ENCODE data around the gene FAM47C.
"Not testable (repeated sequence)": the region's sequence is repeated elsewhere in the genome, so short reads cannot be mapped to it uniquely, and the experiment has no call there.

The FAM47C gene

DNA sequence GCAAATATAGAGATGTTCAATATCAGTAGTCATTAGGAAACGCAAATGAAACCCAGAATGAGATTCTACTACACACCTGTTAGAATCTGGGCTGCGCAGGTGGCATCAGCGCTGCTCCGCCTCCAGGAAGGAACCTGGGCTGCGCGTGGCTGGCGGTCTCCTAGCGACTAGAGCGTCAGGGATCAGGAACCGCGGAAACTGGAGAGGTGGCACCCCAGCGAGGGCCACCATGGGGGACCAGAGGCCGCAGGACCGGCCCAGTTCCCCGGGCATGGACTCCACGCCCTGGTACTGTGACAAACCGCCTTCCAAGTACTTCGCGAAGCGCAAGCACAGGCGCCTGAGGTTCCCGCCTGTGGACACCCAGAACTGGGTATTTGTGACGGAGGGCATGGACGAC, at the start of gene FAM47C:
FAM47C (plus strand) TSS at position 185 of the 400 bp plus-strand sequence; CDS start at position 230, 45 bp downstream.
- DNase-seq (ENCODE audit: low read depth) = not testable (repeated sequence)

DNA sequence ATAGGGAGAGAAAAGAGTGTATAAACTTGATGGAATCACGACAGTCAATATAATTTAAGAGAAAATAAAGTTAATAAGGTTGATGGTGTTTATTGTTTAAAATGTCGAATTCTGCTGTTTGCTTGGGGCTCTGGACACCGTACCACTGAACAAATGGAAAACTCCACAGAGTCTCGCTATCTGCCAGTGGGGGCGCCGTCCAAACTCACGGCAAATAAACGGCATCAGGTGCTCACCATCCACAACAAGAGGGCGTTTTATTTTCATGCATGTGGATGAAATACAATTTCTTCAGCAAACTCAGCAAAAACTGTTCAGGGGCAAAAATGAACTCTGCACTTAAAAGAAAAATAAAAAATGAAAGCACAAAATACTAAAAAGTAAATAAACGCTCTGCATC, 46.6 kb upstream of the FAM47C start:
- no peak for DNase-seq (ENCODE audit: low read depth)

DNA sequence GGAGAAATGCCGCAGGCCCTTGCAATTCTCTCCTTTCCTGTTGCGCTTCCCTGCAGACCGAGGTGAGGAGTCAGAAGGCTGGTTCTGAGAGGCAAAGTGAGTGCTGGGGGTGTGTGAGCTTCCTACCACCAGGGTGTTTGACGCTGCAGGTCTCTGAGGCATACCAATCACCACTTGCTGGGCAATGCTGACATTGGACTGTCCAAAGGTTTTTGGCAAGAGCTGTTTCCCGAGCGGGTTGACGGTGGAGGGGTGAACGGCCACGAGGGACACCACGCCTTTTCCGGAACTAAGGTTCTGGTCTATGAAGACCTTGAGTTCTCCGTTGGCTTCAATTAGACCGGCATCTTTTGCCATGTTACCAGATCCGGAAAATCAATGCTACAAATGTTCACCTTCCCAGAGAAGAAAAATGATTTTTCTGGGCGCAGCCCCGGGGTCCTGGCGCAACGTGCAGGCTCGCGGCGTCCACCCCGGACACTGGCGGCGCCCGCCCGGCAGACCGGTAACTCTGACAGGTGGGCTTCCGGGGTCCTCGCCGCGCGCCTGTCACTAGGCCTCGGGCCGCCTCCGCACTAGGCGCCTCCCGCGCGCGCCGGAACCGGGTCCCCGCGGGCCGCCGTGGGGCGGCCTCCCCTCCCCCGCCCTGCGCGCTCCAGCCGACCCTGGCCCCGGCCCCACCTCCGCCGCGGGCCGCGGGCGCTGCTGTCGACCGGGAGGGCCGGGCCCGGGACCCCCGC, 44.9 kb upstream of the FAM47C start:
- no peak for DNase-seq (ENCODE audit: low read depth)

DNA sequence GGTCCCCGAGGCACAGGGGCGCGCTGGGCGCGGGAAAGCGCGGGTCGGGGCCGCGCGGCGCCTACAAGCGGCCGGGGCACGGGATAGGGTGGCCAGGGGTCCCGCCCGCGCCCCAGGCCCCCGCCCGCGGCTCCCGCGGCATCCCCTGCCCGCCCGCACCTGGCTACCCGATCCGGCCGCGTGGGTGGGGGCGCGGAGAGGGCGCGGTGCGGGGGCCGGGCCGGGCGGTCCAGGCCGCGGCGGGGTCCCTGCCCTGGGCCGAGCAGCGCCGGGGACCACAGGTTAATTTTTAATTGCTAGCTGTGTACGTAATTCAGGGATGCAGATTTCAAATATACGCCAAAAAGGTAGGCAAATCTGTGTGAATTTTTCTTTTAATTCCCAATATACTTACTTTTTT, 44.3 kb upstream of the FAM47C start:
- no peak for DNase-seq (ENCODE audit: low read depth)

DNA sequence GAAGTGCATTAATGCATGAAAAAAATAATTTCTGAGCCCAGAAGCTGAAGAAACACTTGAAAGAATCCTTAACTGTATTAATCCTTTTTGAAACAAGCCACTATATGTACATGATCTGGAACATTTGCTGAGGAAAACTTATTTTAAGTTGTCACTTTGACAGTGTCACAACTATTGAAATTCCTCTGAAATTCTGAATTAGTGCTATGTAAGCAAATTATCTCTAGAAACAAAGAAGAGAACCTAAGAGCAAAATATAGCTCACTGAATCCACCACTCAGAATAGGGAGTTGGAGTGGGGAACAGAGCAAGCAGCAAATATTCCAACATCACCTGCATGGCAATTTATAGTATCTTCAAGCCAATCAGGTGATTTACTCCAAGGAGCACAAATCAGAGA, 34.6 kb upstream of the FAM47C start:
- DNase-seq (ENCODE audit: low read depth) = no peak

DNA sequence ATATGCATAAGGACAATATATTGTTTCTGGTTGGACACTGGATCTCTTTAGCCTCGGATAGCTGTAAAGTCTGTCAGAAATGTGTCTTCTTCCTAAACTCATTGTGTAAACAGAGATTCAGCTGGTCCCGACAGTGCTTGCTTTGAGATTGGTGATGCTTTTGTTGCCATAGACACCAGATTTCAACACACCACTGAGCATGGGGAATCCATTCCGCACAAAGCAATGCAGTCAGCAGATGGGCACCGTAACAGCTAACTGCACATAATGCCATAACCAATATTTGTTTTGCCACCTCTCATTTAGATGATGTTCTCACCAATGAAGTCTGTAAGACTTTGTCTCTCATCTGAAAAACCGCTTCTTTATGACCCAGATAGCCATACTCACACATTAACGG, 33.3 kb upstream of the FAM47C start:
- no peak for DNase-seq (ENCODE audit: low read depth)

DNA sequence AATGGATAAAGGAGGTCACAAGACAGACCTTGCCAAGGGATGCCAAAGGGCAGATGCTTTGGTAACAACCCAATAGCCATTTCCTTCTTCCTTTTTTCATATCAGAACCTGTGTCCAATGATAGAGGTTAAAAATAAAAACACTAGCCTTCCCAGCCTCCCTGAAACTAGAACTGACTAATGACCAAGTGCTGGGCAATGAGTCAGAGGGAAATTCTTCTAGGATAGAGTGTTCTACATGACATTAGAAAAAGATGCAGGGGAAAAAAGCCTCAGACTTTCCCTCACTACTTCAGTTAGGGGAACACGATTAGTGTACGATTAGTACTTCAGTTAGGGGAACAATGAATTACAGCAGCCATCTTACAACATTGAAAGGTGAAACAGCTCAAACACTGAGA, 29.3 kb upstream of the FAM47C start:
- no peak for DNase-seq (ENCODE audit: low read depth)

DNA sequence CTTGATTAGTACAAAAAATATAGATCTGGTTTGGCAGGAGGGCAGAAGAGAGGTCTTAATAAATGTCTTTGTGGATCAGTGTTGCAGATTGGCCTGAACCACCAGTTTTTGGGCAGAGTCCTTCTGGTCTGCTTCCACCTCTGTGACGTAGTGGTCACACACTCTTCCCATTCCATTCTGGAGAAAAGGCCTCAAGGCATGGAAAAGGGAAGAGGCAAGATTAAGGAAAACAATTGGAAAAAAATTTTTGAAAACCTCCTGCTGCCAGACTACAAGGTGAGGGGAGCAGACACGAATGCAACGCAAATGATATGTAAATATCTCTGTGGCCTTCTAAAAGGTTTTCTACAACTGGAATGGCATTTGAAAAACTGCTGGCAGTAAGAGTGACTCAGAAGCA, 24.3 kb upstream of the FAM47C start:
- DNase-seq (ENCODE audit: low read depth) = no peak

DNA sequence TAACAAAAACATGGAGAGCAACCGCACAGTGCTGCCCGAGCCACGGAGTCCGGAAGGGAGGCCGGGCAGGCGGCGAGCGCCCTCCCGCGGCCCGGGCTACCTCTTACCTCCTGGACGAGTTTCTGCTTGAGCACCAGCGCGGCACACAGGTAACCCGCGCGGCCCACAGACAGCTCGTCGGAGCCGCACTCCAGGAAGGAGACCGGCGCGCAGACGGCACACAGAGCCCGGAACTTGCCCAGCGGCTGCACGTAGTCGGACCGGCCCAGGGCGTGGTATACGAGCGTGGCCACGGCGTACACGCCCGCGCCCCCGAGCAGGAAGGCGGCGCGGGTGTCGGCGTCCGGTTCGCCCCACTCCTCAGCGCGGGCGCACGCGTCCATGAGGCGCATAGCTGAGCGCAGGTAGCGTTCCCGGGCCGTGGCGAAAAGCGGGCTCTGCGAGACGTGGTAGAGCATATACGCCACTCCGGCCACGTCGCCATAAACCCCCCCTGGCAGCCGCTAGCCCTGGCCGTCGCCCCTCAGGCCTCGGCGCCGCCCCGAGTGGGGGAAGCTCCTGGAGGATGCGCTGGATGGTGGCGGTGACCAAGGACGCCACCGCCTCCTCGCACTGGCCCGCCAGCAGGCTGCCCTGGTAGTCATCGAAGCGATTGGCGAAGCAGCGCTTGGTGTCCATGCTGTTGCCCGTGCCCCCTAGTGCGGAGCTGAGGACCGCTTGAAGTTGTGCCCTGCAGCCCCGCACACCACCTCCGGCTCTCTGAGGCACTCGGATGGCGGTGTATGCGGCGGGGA, 22.6 kb upstream of the FAM47C start:
- DNase-seq (ENCODE audit: low read depth) = not testable (repeated sequence)

DNA sequence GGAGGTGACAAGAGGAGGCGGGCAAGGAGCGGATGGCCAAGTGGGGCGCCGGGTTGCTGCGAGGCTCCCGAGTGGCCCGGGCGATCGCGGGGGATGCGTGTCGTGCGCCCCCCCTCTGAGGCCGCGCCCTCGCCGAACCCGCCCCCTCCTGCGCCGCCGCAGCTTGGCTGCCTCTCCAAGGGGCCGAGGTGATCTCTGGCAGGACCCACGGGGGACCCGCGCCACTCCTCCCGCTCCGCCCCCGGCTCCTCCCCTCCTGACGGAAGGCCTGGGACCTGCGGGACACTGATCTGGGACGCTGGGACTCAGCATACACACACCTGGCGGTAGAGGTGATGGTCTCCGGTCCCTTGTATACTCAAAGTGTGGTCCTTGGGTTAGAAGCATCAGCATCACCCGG, 21.9 kb upstream of the FAM47C start:
- no peak for DNase-seq (ENCODE audit: low read depth)

DNA sequence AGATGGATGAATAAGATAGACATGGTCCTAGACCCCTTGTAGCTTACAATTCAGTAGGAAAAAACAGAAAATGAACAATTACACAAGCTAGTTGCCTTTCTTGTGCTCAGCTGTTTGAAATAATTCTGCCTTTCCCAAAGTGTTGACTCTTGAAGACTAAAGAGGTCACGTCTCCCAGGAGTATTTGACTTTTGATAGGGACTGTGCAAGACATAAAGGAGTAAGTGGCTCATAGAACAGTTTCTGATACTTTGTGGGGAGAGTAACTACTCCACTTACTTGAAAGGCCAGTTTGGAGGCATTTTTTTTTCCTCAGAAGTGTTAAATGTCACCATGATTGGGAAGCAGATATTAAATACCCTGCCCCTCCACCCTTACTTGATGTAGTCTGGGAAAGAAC, 21.0 kb upstream of the FAM47C start:
- not testable (repeated sequence) for DNase-seq (ENCODE audit: low read depth)

DNA sequence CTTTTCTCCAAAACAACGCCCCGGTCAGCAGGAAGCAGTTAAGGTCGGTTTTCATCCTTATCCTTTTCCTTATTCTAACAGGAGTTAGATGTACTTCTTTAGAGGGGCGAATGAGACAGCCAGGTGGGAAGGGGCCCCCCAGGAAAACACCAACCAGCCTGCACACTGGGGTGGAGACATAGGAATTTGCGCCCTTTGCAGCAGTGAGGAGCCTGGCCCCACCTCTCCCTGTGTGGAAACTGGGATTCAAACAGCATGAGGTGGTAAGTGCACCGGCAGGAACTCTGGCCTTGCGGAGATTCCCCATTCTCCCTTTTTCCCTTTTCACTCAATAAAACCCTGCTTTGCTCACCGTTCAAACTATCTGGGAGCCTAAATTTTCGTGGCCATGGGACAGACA, 8.0 kb upstream of the FAM47C start:
- DNase-seq (ENCODE audit: low read depth) = no peak

DNA sequence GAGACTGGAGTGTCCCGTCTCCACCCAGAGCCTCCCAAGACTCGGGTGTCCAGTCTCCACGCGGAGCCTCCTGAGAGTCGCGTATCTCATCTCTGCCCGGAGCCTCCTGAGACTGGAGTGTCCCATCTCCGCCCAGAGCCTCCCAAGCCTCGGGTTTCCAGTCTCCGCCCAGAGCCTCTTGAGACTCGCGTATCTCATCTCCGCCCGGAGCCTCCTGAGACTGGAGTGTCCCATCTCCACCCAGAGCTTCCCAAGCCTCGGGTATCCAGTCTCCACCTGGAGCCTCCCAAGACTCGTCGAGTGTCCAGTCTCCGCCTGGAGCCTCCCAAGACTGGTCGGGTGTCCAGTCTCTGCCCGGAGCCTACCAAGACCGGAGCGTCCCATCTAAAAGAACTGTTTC, 2.3 kb downstream of the FAM47C start:
- DNase-seq (ENCODE audit: low read depth) = no peak

DNA sequence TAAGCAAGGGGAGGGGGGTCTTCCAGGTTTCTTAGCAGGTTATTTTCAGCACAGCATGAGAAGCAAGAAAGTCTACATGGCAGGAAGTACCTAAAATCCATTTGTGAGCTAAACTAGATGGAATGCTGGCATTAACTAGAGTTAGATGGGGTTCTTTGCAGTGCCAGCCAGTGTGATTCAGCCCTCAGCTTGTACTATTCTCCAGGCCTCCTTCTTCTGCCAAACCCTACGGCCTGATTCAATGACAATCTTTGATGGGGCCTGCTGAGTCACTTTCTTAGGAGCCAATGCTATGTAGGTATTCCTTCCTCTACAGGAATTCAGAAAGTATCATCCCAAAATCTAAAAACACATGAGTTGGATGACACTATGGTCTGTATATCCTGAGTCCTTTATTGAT, 26.1 kb downstream of the FAM47C start:
- not testable (repeated sequence) for DNase-seq (ENCODE audit: low read depth)

DNA sequence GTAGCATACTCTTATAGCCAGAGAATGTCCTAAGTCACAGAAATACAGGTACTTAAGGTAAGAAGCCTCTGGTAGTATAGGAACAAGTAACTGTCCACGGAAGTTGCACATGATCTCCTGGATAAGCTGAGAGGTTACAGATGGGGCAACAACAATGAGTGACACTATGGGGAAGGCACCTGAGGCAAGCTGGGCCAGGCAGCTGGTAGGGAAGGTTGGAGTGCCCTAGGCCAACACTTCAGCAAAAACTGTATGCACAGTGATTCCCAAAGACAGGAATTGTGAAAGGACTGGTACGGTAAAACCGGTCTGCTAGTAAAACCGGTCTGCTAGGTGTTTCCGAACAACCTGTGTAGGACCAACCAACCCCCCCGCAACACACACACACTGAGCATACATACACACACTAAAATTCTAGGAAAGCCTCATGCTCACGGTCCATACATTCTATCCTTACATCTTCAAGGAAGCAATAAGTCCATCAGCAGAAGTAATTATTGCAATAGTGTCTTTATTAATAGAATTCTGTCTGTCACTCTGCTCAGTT, 28.6 kb downstream of the FAM47C start:
- not testable (repeated sequence) for DNase-seq (ENCODE audit: low read depth)

DNA sequence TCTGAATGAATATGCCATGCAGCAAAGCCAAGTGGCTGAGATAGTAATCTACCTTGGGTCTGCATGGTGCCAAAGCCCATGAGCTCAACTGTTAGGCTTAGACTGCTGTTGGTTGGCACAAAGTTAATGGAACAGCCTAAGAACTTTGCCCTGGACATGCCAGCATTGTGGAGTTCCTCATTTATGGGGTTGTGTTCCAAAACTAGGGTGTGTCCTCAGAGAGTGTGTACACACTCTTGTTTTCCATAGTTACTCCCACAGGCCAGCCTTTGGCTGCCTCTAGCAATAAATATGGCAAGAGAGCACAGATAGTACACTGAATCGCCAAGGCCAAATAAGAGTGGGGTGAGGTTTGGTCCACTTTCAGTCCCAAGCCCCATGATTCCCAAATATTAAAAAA, 30.6 kb downstream of the FAM47C start:
- DNase-seq (ENCODE audit: low read depth) = not testable (repeated sequence)

DNA sequence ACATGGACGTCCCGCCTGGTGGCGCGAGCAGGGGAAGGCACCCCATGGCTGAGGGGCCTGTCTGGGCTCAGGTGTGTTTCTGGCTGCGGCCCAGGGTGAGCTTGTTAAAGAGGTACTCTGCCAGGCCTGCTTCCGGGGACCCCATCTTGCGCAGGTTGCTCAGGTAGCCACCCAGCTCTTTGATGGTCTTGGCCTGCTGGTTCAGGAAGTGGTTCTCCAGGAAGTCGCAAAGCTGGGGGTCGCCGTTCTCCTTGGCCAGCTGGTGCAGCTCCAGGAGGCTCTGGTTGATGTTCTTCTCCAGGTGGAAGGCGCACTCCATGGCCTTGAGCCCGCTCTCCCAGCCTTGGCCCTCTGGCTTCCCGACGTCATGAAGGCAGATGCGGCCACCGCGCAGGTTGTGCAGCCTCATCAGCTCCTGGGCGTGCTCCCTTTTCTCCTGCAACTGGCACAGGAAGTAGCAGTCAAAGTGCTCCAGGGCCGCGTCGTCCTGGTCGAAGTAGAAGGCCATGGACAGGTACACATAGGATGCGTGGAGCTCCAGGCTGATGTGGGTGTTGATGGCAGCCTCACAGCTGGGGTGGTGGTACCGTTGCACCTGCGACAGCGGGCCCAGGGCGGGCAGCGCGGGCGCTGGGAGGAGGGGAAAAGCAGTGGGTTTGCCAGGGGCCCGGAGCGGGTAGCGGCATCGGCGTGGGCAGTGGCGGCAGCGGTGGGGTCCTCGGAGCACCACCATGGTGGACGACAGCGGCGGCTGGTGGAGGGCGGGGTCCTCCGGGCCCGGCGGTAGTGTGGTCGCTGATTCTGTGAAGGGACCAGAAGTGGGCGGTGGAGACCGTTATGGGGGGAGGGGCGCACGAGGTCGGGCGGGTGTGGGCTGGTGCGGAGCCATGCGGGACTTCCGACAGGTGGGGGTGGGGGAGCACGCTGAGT, 35.1 kb downstream of the FAM47C start:
- DNase-seq (ENCODE audit: low read depth) = not testable (repeated sequence)

DNA sequence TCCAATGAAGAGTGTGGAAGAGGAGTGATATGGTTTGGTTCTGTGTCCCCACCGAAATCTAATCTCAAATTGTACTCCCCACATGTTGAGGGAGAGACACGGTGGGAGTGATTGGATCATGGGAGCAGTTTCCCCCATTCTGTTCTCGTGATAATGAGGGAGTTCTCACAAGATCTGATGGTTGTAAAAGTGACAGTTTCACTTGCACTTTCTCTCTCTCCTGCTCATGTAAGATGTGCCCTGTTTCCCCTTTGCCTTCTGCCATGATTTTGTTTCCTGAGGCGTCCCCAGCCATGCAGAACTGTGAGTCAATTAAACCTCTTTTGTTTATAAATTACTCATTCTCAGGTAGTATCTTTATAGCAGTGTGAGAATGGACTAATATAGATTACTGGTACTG, 39.6 kb downstream of the FAM47C start:
- no peak for DNase-seq (ENCODE audit: low read depth)

DNA sequence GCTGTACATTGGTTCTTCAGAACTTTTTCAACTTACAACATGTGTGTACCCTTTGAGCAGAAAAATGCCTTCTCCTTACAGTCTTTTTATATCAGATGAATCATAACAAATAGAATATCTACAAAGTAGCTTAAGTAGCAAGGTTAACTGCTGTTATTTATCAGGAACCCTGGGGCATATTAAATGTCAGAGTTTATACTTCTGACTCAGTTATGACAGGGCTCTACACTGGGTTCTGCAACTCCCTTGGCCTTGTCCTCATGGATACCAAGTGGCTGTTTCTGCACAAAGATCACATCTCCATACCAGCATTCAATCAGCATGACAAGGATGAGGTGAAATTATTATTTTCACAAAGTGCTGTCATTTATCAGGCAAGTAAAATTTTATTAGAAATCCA, 49.4 kb downstream of the FAM47C start:
- DNase-seq (ENCODE audit: low read depth) = not testable (repeated sequence)

DNA sequence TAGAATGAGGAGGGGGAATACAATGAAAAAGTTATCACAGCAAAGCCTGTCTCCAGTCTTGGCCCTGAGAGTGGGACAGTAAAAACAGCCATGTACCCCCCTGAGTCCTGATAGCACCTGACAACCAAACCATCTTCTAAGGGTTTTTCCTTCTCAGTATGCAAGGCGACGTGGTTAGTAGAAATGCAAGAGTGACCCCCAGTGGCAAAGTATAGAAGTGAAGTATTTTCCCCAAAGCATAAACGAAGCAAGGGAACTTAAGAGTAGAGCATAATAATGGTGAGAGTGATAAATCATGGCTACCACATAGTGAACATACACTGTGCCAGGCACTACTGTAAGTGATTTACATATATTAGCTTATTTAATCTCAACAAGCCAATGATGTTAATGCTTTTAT, 52.8 kb downstream of the FAM47C start:
- DNase-seq (ENCODE audit: low read depth) = peak; percentile 1
